GM12878 (cell line): ENCODE data around the gene NUP62. TPM values are rescaled to one million over a fixed set of nuclear protein-coding genes. Genes with fewer than 3 reads are reported as not detected.

Experiments used
- ATAC-seq: fragments of 200-7000 bp; cut with Tn5 transposase; 3 replicates; pipeline ENCODE4 v1.9.1; 2020; ENCODE audit warnings: mild to moderate bottlenecking, moderate library complexity
- BruUV-seq: library from RNA; stranded (reverse); fragments of 400-500 nt; replicated peaks from 2 replicates; lab custom pipeline; 2021; lab: Mats Ljungman, UMichigan
- CTCF ChIA-PET: fragments of 300-600 bp; sonication (Branson Sonifier 250); formaldehyde crosslinking; extraction: SDS; loops from one replicate; lab custom pipeline; 2021; ENCODE audit warnings: inconsistent platforms; lab: Yijun Ruan, JAX
- POLR2A ChIA-PET: fragments of 350-600 bp; formaldehyde crosslinking; extraction: SDS; loops from one replicate; lab custom pipeline; 2021; ENCODE audit warnings: inconsistent platforms; lab: Charles Lee
- RAD21 ChIA-PET: fragments of 300-600 bp; sonication (Branson Sonifier 250); formaldehyde crosslinking; loops from one replicate; lab custom pipeline; 2023; ENCODE audit warnings: antibody characterized with exemption; ENCODE audit not compliant: unreplicated experiment; lab: Charles Lee
- SMC1A ChIA-PET: fragments of 300-600 bp; sonication (Branson Sonifier 250); formaldehyde crosslinking; loops from one replicate; lab custom pipeline; 2023; ENCODE audit not compliant: unreplicated experiment, uncharacterized antibody; lab: Charles Lee
- DNase-seq: peaks from one replicate; pipeline ENCODE4 v3.0.0-alpha.2; 2011; ENCODE audit warnings: low read depth, low spot score
- FAIRE-seq: peaks from 3 replicates; lab custom pipeline; 2011; peaks lifted over from hg19 to GRCh38; lab: Jason Lieb, UNC
- H2AFZ ChIP-seq: 2 replicates; pipeline ENCODE4 v1.6.0; 2011; ENCODE audit warnings: low read depth, low read length, control low read depth; ENCODE audit not compliant: control insufficient read depth
- H3K27ac ChIP-seq: 2 replicates; pipeline ENCODE4 v1.5.1; 2011; ENCODE audit warnings: control low read depth; ENCODE audit not compliant: control insufficient read depth, insufficient read depth
- H3K27me3 ChIP-seq, 2 experiments: replicated peaks in 1 of 2; 2 replicates each; pipeline versions ENCODE4 v1.6.0 to v1.6.1; 2011; ENCODE audit warnings: low read length in 1 of 2; ENCODE audit not compliant: control insufficient read depth in 2 of 2, insufficient read depth in 2 of 2
- H3K36me3 ChIP-seq, 2 experiments: 2 replicates each; pipeline ENCODE4 v1.5.1; 2011; ENCODE audit warnings: low read length in 1 of 2; ENCODE audit not compliant: control insufficient read depth in 2 of 2, insufficient read depth in 2 of 2
- H3K4me1 ChIP-seq: 2 replicates; pipeline ENCODE4 v1.6.1; 2011; ENCODE audit warnings: mild to moderate bottlenecking, low read length, moderate library complexity, mixed read lengths; ENCODE audit not compliant: control insufficient read depth, insufficient read depth
- H3K4me2 ChIP-seq: 2 replicates; pipeline ENCODE4 v1.6.0; 2011; ENCODE audit warnings: control low read depth; ENCODE audit not compliant: control insufficient read depth, insufficient read depth
- H3K4me3 ChIP-seq: fragments of 200-600 bp; sonication (generic); 2 replicates; pipeline ENCODE4 v1.5.1; 2016
- H3K79me2 ChIP-seq: 2 replicates; pipeline ENCODE4 v1.6.0; 2011; ENCODE audit warnings: low read length; ENCODE audit not compliant: control insufficient read depth, insufficient read depth
- H3K9ac ChIP-seq: 2 replicates; pipeline ENCODE4 v1.8.0; 2011; ENCODE audit warnings: low read length, control low read depth, mixed read lengths; ENCODE audit not compliant: control insufficient read depth, insufficient read depth
- H3K9me3 ChIP-seq: replicated peaks from 3 replicates; pipeline ENCODE4 v1.5.1; 2011; ENCODE audit warnings: mild to moderate bottlenecking, low read length; ENCODE audit not compliant: control insufficient read depth, insufficient read depth
- H4K20me1 ChIP-seq: 2 replicates; pipeline ENCODE4 v1.6.0; 2011; ENCODE audit not compliant: control insufficient read depth, insufficient read depth
- BRCA1 ChIP-seq: IDR thresholded peaks from 2 replicates; pipeline ENCODE4 v1.6.1; 2011; ENCODE audit warnings: low read depth, low read length, improper control_type of control experiment
- EP300 ChIP-seq, 2 experiments: fragments of 150-350 bp in 1 of 2; IDR thresholded peaks; 2 replicates each; pipeline ENCODE4 v1.6.1; 2011 to 2012; ENCODE audit warnings: low read depth in 2 of 2, low read length in 2 of 2, borderline replicate concordance in 1 of 2, improper control_type of control experiment in 1 of 2, inconsistent platforms in 1 of 2; ENCODE audit not compliant: control insufficient read depth in 1 of 2
- FOXK2 ChIP-seq: fragments of 450-650 bp; IDR thresholded peaks from 2 replicates; pipeline ENCODE4 v1.6.1; 2017; ENCODE audit warnings: mild to moderate bottlenecking, moderate library complexity
- JUNB ChIP-seq: IDR thresholded peaks from 2 replicates; pipeline ENCODE4 v1.6.1; 2016; ENCODE audit warnings: antibody characterized with exemption, mild to moderate bottlenecking
- MTA2 ChIP-seq: fragments of 450-650 bp; IDR thresholded peaks from 2 replicates; pipeline ENCODE4 v1.6.1; 2016; ENCODE audit warnings: low read depth, mild to moderate bottlenecking, moderate library complexity
- NBN ChIP-seq: fragments of 450-650 bp; IDR thresholded peaks from 2 replicates; pipeline ENCODE4 v1.6.1; 2016
- RAD51 ChIP-seq: fragments of 450-650 bp; IDR thresholded peaks from 2 replicates; pipeline ENCODE4 v1.6.1; 2016; ENCODE audit warnings: moderate library complexity, mild to moderate bottlenecking, inconsistent platforms
- SIX5 ChIP-seq: IDR thresholded peaks from 2 replicates; pipeline ENCODE4 v1.6.1; 2011; ENCODE audit warnings: mild to moderate bottlenecking, low read depth, low read length, moderate library complexity; ENCODE audit not compliant: severe bottlenecking
- TAF1 ChIP-seq: IDR thresholded peaks from 2 replicates; pipeline ENCODE4 v1.6.1; 2011; ENCODE audit warnings: mild to moderate bottlenecking, low read depth, low read length, borderline replicate concordance
- ZNF274 ChIP-seq: IDR thresholded peaks from one replicate; pipeline ENCODE4 v1.8.0; 2011; ENCODE audit not compliant: insufficient read length, insufficient read depth
- ZNF622 ChIP-seq: fragments of 450-650 bp; IDR thresholded peaks from 2 replicates; pipeline ENCODE4 v1.6.1; 2017; ENCODE audit warnings: mild to moderate bottlenecking, inconsistent platforms
- WGBS: methylation state at CpG from one replicate; pipeline ENCODE4 v1.1.6; 2016; ENCODE audit warnings: low lambda C conversion rate; ENCODE audit not compliant: insufficient replicate concordance, insufficient coverage; ENCODE audit errors: missing lambda C conversion rate; 5-methylcytosine and 5-hydroxymethylcytosine counted together
- in situ Hi-C: fragments of 300-500 bp; cut with MboI; formaldehyde crosslinking; loops from 9 replicates; pipeline ENCODE4 v1.14.3; 2018; ENCODE audit warnings: mixed read lengths
- intact Hi-C: fragments of 100-400 bp; cut with micrococcal nuclease; formaldehyde crosslinking; loops from one replicate; pipeline ENCODE4 v1.14.2; 2022; ENCODE audit not compliant: unreplicated experiment
- polyA plus RNA-seq, 11 experiments: library from polyadenylated mRNA; depleted of rRNA in 4 of 11; unstranded in 6 of 11; stranded (reverse) in 5 of 11; fragments of >200 nt; fragmentation: Nextera tagmentation in 4 of 11; fragmentation: Illumina TruSeq in 1 of 11; extraction: Ambion mirVana in 4 of 11; extraction: Trizol in 1 of 11; gene quantifications; 1 replicate in 1 of 11; 2 replicates in 10 of 11; pipeline versions ENCODE4 v1.2.1 to v1.2.3, GENCODE V29; 2011 to 2016; ENCODE audit warnings: inconsistent platforms in 2 of 11, missing spikeins in 2 of 11, low read depth in 1 of 11
- total RNA-seq, 4 experiments: library from RNA; depleted of rRNA in 3 of 4; stranded (reverse); fragments of >200 nt in 3 of 4; fragmentation: Illumina TruSeq in 1 of 4; extraction: Trizol in 1 of 4; gene quantifications; 2 replicates each; pipeline versions ENCODE4 v1.2.1 to v1.2.3, GENCODE V29; 2013 to 2021

NUP62 gene
- total and polyA plus RNA-seq, 10 of the 15 experiments (the other 5 are each of a cell fraction or from before 2014, with no cell fraction given): 19.5 to 110 (median 66.9) TPM

- H4K20me1 ChIP-seq: no peaks in the 10 kb centered on the region
- H3K4me2 ChIP-seq: peak overlapping the region; percentile 87
- no TSS peak for BruUV-seq
- POLR2A ChIA-PET: no interaction called here
- no peak overlapping the region for H2AFZ ChIP-seq
- H3K9ac ChIP-seq: peak overlapping the region; percentile 84
- in situ Hi-C loops: loop anchor here (25.0 kb wide), 1 partner anchor 1237 kb away; the partner anchor contains the start of genes CA11 and DBP
- no peaks in the 10 kb centered on the region for H3K9me3 ChIP-seq
- H3K36me3 ChIP-seq: no peaks in the 10 kb centered on the region; a peak in 2 of 4 replicates
- no peak overlapping the region for H3K27ac ChIP-seq
- DNase-seq (no peak), FAIRE-seq (no peak), ATAC-seq (no peak)
- intact Hi-C loops: loop anchor here (5.0 kb wide), 2 partner anchors 53 to 387 kb away; partner anchors contain the start of genes ATF5, NUP62 and RPL13A
- no peaks in the 10 kb centered on the region for H3K27me3 ChIP-seq
- H3K4me1 ChIP-seq: peaks cover 30% of the 10 kb centered on the region
- no peak for TF ChIP-seq RAD51
- no peak for TF ChIP-seq TAF1
- no peak for TF ChIP-seq BRCA1
- TF ChIP-seq ZNF274: no peak
- no peak for TF ChIP-seq MTA2
- TF ChIP-seq NBN: no peak
- TF ChIP-seq FOXK2: no peak
- no peak for TF ChIP-seq ZNF622
- no peak for TF ChIP-seq SIX5
- no peak for TF ChIP-seq JUNB
- TF ChIP-seq EP300 (IDR thresholded peaks at IDR 0.05; ENCODE audit: borderline replicate concordance in 1 of 2, control insufficient read depth in 1 of 2, low read depth in 2 of 2, low read length in 2 of 2): no peak
- RAD21 ChIA-PET: no interaction called here
- SMC1A ChIA-PET: no interaction called here
- peaks cover 27% of the 10 kb centered on the region for H3K79me2 ChIP-seq
- CTCF ChIA-PET: no interaction called here
- H3K4me3 ChIP-seq: peak overlapping the region; percentile 90; the same call in 1 of the 2 replicates
- 87% methylated on average over 11 of the region's 11 CpGs for WGBS
Observed at GRCh38 chr19:49874503-49875157, 54.7 kb downstream of the NUP62 start.
